ENCODE measurements around the gene KCNJ4. TPM values are rescaled to one million over a fixed set of nuclear protein-coding genes. Genes with fewer than 3 reads are reported as not detected.

The KCNJ4 gene
- total RNA-seq, 3 donors from 2014 or later (not counting 1 experiment from before 2014, with no cell fraction given) = not detected

- peaks cover 9% of the 10 kb centered on the region for H3K27me3 ChIP-seq (ENCODE audit: control insufficient read depth, insufficient read depth, low read length)
- H3K4me1 ChIP-seq (ENCODE audit: control insufficient read depth, insufficient read depth, low read length) = peaks cover 2% of the 10 kb centered on the region
- H3K36me3 ChIP-seq (ENCODE audit: control insufficient read depth, insufficient read depth, low read length) = no peaks in the 10 kb centered on the region
- 82% methylated on average over 14 of the region's 14 CpGs for WGBS (ENCODE audit: insufficient coverage)
- ATAC-seq (no peak), DNase-seq (no peak)
- Mint-ChIP-seq H3K27me3 (ENCODE audit: low read depth in 2 of 2) (peaks cover 30 to 33% of the 10 kb centered on the region in 2 donors), H3K4me1 (peaks cover 0 to 1% of the 10 kb centered on the region in 2 donors), H3K4me3 (no peak overlapping the region), H3K36me3 (no peaks in the 10 kb centered on the region), H3K27ac (no peak overlapping the region), H3K9me3 (no peaks in the 10 kb centered on the region)
- intact Hi-C loops (cut with micrococcal nuclease) = no loop called here
- no peak for TF ChIP-seq CTCF (IDR thresholded peaks at IDR 0.05)
- no peak overlapping the region for H3K27ac ChIP-seq (ENCODE audit: low read length)
- H3K4me3 ChIP-seq (ENCODE audit: low read length) = no peak overlapping the region
- H3K9me3 ChIP-seq (ENCODE audit: control insufficient read depth, insufficient read depth, low read length) = no peaks in the 10 kb centered on the region
Measured at GRCh38 chr22:38448945-38449745, 5.9 kb downstream of the KCNJ4 start.

GRCh38 chr22:38446018-38446601, 8.9 kb downstream of the KCNJ4 start:
- Histone ChIP-seq H3K9me3 (ENCODE audit: control insufficient read depth, insufficient read depth, low read length) (no peaks in the 10 kb centered on the region), H3K4me1 (ENCODE audit: control insufficient read depth, insufficient read depth, low read length) (no peaks in the 10 kb centered on the region), H3K27ac (ENCODE audit: low read length) (no peak overlapping the region), H3K36me3 (ENCODE audit: control insufficient read depth, insufficient read depth, low read length) (no peaks in the 10 kb centered on the region), H3K27me3 (ENCODE audit: control insufficient read depth, insufficient read depth, low read length) (no peaks in the 10 kb centered on the region), H3K4me3 (ENCODE audit: low read length) (no peak overlapping the region)
- no peak overlapping the region for H3K4me3 Mint-ChIP-seq
- no peaks in the 10 kb centered on the region for H3K36me3 Mint-ChIP-seq
- ATAC-seq = no peak
- H3K27ac Mint-ChIP-seq = no peak overlapping the region
- WGBS (ENCODE audit: insufficient coverage) = 83% methylated on average over 9 of the region's 9 CpGs
- peaks cover 12 to 25% of the 10 kb centered on the region in 2 donors for H3K27me3 Mint-ChIP-seq (ENCODE audit: low read depth in 2 of 2)
- H3K9me3 Mint-ChIP-seq = no peaks in the 10 kb centered on the region
- no peak for DNase-seq
- no peaks in the 10 kb centered on the region for H3K4me1 Mint-ChIP-seq
- no peak for TF ChIP-seq CTCF (IDR thresholded peaks at IDR 0.05)
- intact Hi-C loops (cut with micrococcal nuclease) = no loop called here

GRCh38 chr22:38444783-38445182, 10.2 kb downstream of the KCNJ4 start:
- Histone ChIP-seq H3K4me1 (ENCODE audit: control insufficient read depth, insufficient read depth, low read length) (no peaks in the 10 kb centered on the region), H3K27ac (ENCODE audit: low read length) (no peak overlapping the region), H3K4me3 (ENCODE audit: low read length) (no peak overlapping the region), H3K27me3 (ENCODE audit: control insufficient read depth, insufficient read depth, low read length) (no peaks in the 10 kb centered on the region), H3K36me3 (ENCODE audit: control insufficient read depth, insufficient read depth, low read length) (no peaks in the 10 kb centered on the region), H3K9me3 (ENCODE audit: control insufficient read depth, insufficient read depth, low read length) (no peaks in the 10 kb centered on the region)
- H3K9me3 Mint-ChIP-seq = no peaks in the 10 kb centered on the region
- TF ChIP-seq CTCF (IDR thresholded peaks at IDR 0.05) = no peak
- 91% methylated on average over 10 of the region's 10 CpGs for WGBS (ENCODE audit: insufficient coverage)
- H3K27me3 Mint-ChIP-seq (ENCODE audit: low read depth in 2 of 2) = peaks cover 0 to 24% of the 10 kb centered on the region in 2 donors
- H3K27ac Mint-ChIP-seq = no peak overlapping the region
- no peaks in the 10 kb centered on the region for H3K36me3 Mint-ChIP-seq
- ATAC-seq (no peak), DNase-seq (no peak)
- intact Hi-C loops (cut with micrococcal nuclease) = no loop called here
- H3K4me1 Mint-ChIP-seq = no peaks in the 10 kb centered on the region
- H3K4me3 Mint-ChIP-seq = no peak overlapping the region
